ENCODE data around the gene FOCAD.

FOCAD gene

GRCh38 chr9:20921362-20921761, 237.3 kb downstream of the FOCAD start:
- DNase-seq (ENCODE audit: low read depth) = no peak
- TF ChIP-seq, protein P1, sequence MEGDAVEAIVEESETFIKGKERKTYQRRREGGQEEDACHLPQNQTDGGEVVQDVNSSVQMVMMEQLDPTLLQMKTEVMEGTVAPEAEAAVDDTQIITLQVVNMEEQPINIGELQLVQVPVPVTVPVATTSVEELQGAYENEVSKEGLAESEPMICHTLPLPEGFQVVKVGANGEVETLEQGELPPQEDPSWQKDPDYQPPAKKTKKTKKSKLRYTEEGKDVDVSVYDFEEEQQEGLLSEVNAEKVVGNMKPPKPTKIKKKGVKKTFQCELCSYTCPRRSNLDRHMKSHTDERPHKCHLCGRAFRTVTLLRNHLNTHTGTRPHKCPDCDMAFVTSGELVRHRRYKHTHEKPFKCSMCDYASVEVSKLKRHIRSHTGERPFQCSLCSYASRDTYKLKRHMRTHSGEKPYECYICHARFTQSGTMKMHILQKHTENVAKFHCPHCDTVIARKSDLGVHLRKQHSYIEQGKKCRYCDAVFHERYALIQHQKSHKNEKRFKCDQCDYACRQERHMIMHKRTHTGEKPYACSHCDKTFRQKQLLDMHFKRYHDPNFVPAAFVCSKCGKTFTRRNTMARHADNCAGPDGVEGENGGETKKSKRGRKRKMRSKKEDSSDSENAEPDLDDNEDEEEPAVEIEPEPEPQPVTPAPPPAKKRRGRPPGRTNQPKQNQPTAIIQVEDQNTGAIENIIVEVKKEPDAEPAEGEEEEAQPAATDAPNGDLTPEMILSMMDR (IDR thresholded peaks at IDR 0.05; ENCODE audit: control insufficient read depth, insufficient read depth, low read depth, low read length, missing control alignments) = no peak
- H3K4me3 ChIP-seq (ENCODE audit: control insufficient read depth, low read depth, low read length) = no peak overlapping the region

- H3K4me3 ChIP-seq (ENCODE audit: control insufficient read depth, low read depth, low read length) = no peak overlapping the region
- TF ChIP-seq, protein P1 (IDR thresholded peaks at IDR 0.05; ENCODE audit: control insufficient read depth, insufficient read depth, low read depth, low read length, missing control alignments) = no peak
- DNase-seq (ENCODE audit: low read depth) = no peak
Observed at GRCh38 chr9:20925256-20926045, 241.4 kb downstream of the FOCAD start.

DNA sequence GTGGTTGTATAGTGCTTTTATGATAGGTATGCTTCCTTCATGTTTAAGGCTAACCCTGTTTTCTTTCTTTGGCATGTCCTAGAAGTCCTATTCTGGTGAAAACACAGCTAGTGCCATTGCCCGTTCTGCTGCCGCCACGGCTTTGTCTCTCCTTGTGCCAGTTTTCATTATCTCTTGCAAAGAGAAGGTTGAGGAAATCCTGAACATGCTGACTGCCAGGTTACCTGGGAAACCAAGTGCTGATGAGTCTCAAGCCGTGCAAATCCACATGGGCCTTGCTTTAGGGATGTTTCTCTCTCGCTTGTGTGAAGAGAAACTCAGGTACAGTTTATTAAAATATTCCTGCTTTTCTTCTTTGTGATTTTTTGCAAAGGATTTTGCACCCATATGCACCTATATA, 245.2 kb downstream of the FOCAD start:
- TF ChIP-seq, protein P1 (IDR thresholded peaks at IDR 0.05; ENCODE audit: control insufficient read depth, insufficient read depth, low read depth, low read length, missing control alignments) = no peak
- no peak for DNase-seq (ENCODE audit: low read depth)
- H3K4me3 ChIP-seq (ENCODE audit: control insufficient read depth, low read depth, low read length) = no peak overlapping the region

GRCh38 chr9:20930836-20931235, 246.8 kb downstream of the FOCAD start:
- DNase-seq (ENCODE audit: low read depth) = no peak
- TF ChIP-seq, protein P1 (IDR thresholded peaks at IDR 0.05; ENCODE audit: control insufficient read depth, insufficient read depth, low read depth, low read length, missing control alignments) = no peak
- H3K4me3 ChIP-seq (ENCODE audit: control insufficient read depth, low read depth, low read length) = no peak overlapping the region

- no peak for DNase-seq (ENCODE audit: low read depth)
- H3K4me3 ChIP-seq (ENCODE audit: control insufficient read depth, low read depth, low read length) = no peak overlapping the region
- TF ChIP-seq, protein P1 (IDR thresholded peaks at IDR 0.05; ENCODE audit: control insufficient read depth, insufficient read depth, low read depth, low read length, missing control alignments) = no peak
Observed at GRCh38 chr9:20940447-20941173, 256.6 kb downstream of the FOCAD start.

GRCh38 chr9:20941174-20941690, 257.2 kb downstream of the FOCAD start:
- DNase-seq (ENCODE audit: low read depth) = no peak
- H3K4me3 ChIP-seq (ENCODE audit: control insufficient read depth, low read depth, low read length) = no peak overlapping the region
- TF ChIP-seq, protein P1 (IDR thresholded peaks at IDR 0.05; ENCODE audit: control insufficient read depth, insufficient read depth, low read depth, low read length, missing control alignments) = peak; percentile 82

All from AG09309 (cell line).